HG02884 (cell line): ENCODE data around the gene ANKRD29.
"Not testable (repeated sequence)": the region's sequence is repeated elsewhere in the genome, so short reads cannot be mapped to it uniquely, and the experiment has no call there.

Experiments
- ATAC-seq: cut with Tn5 transposase; IDR thresholded peaks from one replicate; pipeline ENCODE4 v1.9.1; 2021; ENCODE audit warnings: mild to moderate bottlenecking, moderate library complexity; ENCODE audit not compliant: unreplicated experiment

Gene ANKRD29

DNA sequence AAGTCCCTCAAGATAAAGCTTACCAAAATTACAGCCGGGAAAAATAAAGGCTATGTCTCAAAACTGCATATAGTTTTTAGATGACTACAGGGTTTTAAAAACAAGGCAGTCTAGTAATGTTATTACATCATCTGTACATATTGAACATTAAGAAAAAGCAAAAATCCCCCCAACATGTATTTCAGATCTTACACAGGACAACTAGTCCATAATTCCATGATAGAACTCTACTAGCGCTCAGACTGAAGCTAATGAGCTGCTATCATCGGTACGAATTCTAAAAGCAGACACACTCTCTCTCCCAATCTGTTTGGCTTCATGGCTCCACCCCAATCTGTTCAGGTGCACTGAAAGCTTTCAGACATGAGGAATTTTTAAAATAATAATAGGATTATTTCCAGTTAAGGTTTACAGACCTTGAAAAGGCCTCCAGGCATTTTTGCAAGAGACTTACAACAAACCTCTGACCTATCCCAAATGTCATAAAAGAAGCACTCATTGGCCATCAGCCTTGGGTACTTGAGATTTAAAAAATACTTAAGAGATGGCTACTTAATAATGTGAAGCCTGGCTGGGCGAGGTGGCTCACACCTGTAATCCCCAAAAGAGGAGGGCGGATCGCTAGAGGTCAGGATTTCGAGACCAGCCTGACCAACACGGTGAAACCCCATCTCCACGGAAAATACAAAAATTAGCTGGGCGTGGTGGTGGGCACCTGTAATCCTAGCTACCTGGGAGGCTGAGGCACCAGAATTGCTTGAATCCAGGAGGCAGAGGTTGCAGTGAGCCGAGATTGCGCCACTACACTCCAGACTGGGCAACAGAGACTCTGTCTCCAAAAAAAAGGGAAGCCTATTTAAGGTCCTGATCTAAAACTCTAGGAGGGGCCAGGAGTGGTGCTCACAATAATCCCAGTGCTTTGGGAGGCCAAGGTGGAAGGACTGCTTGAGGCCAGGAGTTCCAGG lies 78.4 kb downstream of the ANKRD29 start:
- no peak for ATAC-seq

- no peak for ATAC-seq
Observed at GRCh38 chr18:23583071-23583865, 79.4 kb downstream of the ANKRD29 start.

DNA sequence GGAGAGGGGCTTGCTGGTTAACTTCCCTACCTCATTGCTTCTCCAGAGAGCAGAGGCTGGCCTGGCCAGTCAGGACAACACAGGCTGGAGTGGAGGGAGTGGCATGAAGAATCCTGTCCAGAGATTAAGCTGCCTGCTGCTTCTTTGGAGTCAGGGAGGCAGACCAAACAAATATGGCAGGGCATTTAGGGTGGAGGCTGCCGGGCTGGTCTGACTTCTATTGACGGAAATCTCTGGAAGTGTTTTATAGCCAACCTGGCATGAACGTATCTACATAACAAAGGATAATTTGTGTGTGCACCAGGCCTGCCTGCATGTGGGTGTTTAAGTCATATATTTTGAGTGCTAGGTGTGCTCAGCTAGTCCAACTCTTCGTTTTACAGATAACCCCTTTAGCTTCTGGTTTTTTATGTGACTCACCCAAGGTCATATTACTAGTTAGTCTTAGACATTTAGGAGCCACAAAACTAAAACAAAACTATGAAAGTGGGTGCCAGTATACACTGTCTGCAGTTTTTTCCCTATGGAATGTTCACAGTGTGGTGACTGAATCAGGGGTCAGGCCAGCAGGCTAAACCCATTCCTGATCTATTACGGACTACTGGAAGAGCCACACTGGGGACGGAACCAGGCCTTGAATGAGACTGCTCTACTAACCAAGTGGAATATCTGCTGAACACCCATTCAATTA lies 81.9 kb downstream of the ANKRD29 start:
- no peak for ATAC-seq

DNA sequence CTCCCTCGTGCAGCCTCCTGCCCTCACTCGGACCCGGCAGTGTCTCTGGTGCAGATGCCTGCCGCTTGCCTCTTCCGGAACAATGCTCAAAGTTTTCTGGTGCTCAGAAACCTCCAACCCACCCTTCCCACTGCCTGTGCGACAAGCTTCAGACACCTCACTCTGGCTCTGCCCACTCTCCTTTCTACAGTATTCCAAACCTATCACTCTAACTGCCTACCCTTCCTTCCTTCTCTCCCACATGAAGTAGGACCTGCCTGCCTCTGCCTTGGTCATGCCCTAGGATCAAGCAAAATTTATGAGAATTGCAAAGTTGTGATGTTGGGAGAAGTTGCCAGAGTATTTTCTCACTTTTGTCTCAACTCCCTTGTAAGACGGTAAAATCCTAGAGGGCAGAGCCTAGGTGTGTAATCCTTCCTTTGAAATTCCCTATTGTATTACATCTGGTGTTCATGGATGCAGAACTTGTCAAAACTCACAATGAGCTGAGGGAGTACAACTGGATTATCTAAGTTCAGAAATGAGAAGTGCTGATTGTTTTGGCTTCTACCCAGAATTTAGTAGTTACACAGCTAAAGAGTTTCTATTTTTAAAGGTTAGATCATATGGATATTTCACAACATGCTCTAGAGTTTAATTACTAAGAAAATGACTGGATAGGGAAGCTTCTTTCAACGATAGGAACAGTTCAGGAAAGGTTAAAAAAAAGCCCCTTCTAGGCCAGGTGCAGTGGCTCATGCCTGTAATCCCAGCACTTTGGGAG lies 83.6 kb downstream of the ANKRD29 start:
- no peak for ATAC-seq

GRCh38 chr18:23578067-23578701 lies 84.5 kb downstream of the ANKRD29 start:
- ATAC-seq = no peak

DNA sequence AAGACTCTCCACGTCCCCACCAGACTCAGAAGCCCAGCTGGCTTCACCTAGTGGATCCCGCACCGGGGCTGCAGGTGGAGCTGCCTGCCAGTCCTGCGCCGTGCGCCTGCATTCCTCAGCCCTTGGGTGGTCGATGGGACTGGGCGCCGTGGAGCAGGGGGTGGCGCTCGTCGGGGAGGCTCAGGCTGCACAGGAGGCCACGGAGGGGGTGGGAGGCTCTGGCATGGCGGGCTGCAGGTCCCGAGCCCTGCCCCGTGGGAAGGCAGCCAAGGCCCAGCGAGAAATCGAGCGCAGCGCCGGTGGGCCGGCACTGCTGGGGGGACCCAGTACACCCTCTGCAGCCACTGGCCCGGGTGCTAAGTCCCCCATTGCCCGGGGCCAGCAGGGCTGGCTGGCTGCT lies 85.2 kb downstream of the ANKRD29 start:
- ATAC-seq = not testable (repeated sequence)

DNA sequence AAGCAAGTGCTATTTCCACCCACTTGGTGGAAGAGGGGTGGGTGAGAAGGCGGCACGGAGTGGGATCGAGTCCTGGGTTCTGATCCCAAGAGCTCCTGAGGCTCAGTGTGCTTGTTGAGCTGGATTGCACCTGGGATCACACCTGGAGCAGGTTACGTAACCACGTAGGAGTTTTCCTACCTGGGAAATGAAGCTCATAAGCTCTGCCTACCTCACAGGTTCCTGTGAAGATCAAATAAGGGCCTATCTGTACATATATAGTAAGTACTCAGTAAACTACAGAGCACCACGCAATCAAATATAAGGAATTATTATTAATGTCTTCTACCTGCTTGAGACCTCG lies 87.4 kb downstream of the ANKRD29 start:
- no peak for ATAC-seq

GRCh38 chr18:23574611-23575308 lies 88.0 kb downstream of the ANKRD29 start:
- ATAC-seq = no peak

GRCh38 chr18:23573626-23574431 lies 88.9 kb downstream of the ANKRD29 start:
- no peak for ATAC-seq

DNA sequence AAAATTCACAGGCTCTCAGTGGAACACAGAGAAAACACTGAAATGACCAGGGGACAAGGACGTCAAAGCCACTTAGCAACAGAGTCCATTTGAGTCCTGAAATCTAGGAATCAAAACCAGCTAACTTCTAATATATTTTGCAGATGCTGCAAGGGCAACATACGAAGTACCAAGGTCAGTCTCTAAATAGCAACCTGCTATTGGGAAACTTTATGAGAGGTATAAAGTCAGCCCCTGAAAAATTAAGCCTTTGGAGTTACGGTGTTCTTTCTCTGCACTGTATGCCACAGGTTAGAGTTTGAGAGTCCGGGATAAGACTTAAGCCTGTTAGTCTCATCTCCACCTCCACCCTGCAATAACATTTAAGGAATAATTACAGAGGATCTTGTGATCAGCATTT lies 89.7 kb downstream of the ANKRD29 start:
- ATAC-seq = no peak

GRCh38 chr18:23572570-23572969 lies 90.1 kb downstream of the ANKRD29 start:
- ATAC-seq = no peak

GRCh38 chr18:23572012-23572411 lies 90.7 kb downstream of the ANKRD29 start:
- no peak for ATAC-seq

- no peak for ATAC-seq
Observed at GRCh38 chr18:23570912-23571504, 91.7 kb downstream of the ANKRD29 start.

GRCh38 chr18:23569299-23570063 lies 93.2 kb downstream of the ANKRD29 start:
- no peak for ATAC-seq

- no peak for ATAC-seq
Observed at GRCh38 chr18:23568281-23569138, 94.2 kb downstream of the ANKRD29 start.

- ATAC-seq = no peak
Observed at GRCh38 chr18:23567671-23568070, 95.0 kb downstream of the ANKRD29 start.
